OCI-LY3 (cell line): ENCODE results near the gene GSTM3.
"Not testable (repeated sequence)": the region's sequence is repeated elsewhere in the genome, so short reads cannot be mapped to it uniquely, and the experiment has no call there.

Source experiments
- H2AFZ ChIP-seq: fragments of 200-600, 300-600 bp; shearing (Covaris generic); 2 replicates; pipeline ENCODE4 v1.6.0; 2014; ENCODE audit warnings: antibody characterized with exemption, low read depth, low read length
- H3K27ac ChIP-seq: fragments of 200-600, 300-600 bp; sonication (generic); 2 replicates; pipeline ENCODE4 v1.5.1; 2014; ENCODE audit warnings: mild to moderate bottlenecking, low read length, moderate library complexity, mixed read lengths
- H3K27me3 ChIP-seq: fragments of 200-600, 300-600 bp; sonication (generic); 2 replicates; pipeline ENCODE4 v1.6.1; 2014; ENCODE audit warnings: low read depth, low read length, mixed read lengths
- H3K36me3 ChIP-seq: fragments of 200-600, 300-600 bp; sonication (generic); replicated peaks from 2 replicates; pipeline ENCODE3; 2014; ENCODE audit warnings: low read depth, low read length, mixed read lengths
- H3K4me1 ChIP-seq: fragments of 300-600, 200-600 bp; sonication (generic); 2 replicates; pipeline ENCODE4 v1.6.1; 2014; ENCODE audit warnings: low read length, mixed read lengths
- H3K4me2 ChIP-seq: fragments of 200-600, 300-600 bp; sonication (generic); 2 replicates; pipeline ENCODE4 v1.6.1; 2014; ENCODE audit warnings: low read length, mixed read lengths
- H3K4me3 ChIP-seq: fragments of 300-600, 200-600 bp; sonication (generic); 2 replicates; pipeline ENCODE4 v1.5.1; 2014; ENCODE audit warnings: antibody characterized with exemption, mild to moderate bottlenecking, low read length, moderate library complexity
- H3K79me2 ChIP-seq: fragments of 300-600, 200-600 bp; shearing (Covaris generic); 2 replicates; pipeline ENCODE4 v1.6.1; 2014; ENCODE audit warnings: mild to moderate bottlenecking, low read length, mixed read lengths
- H3K9ac ChIP-seq: fragments of 300-600, 200-600 bp; shearing (Covaris generic); 2 replicates; pipeline ENCODE4 v1.6.0; 2014; ENCODE audit warnings: mild to moderate bottlenecking, low read length, moderate library complexity
- H3K9me3 ChIP-seq: fragments of 200-600, 300-600 bp; shearing (Covaris generic); 2 replicates; pipeline ENCODE4 v1.6.1; 2014; ENCODE audit warnings: low read length, mixed read lengths; ENCODE audit not compliant: insufficient read depth
- H4K20me1 ChIP-seq: fragments of 200-600, 300-600 bp; sonication (generic); 2 replicates; pipeline ENCODE4 v1.6.1; 2016; ENCODE audit warnings: low read length, mixed read lengths; ENCODE audit not compliant: insufficient read depth
- CTCF ChIP-seq: fragments of 200-600, 300-600 bp; sonication (generic); IDR thresholded peaks from 2 replicates; pipeline ENCODE4 v1.5.1; 2014; ENCODE audit warnings: antibody characterized with exemption, low read length, low read depth
- EZH2phosphoT487 ChIP-seq: fragments of 200-600 bp; shearing (Covaris generic); IDR thresholded peaks from 2 replicates; pipeline ENCODE4 v1.6.1; 2018; ENCODE audit warnings: antibody characterized with exemption, mixed run types, low read depth

GSTM3 gene

GRCh38 chr1:109694400-109694799, 46.4 kb downstream of the GSTM3 start:
- H3K9ac ChIP-seq, H3K4me2 ChIP-seq, H3K9me3 ChIP-seq, H2AFZ ChIP-seq, H3K4me1 ChIP-seq, H3K79me2 ChIP-seq, H3K4me3 ChIP-seq, H3K27ac ChIP-seq, H3K36me3 ChIP-seq, H4K20me1 ChIP-seq, H3K27me3 ChIP-seq: not testable (repeated sequence)

- no peaks in the 10 kb centered on the region for H3K36me3 ChIP-seq
- H3K27me3 ChIP-seq, result no peaks in the 10 kb centered on the region
- no peaks in the 10 kb centered on the region for H3K4me1 ChIP-seq
These were observed 49.1 kb downstream of the GSTM3 start for GRCh38 chr1:109691759-109692158.

GRCh38 chr1:109689844-109690405, 50.9 kb downstream of the GSTM3 start:
- Histone ChIP-seq H3K4me1 (no peaks in the 10 kb centered on the region), H3K27me3 (no peaks in the 10 kb centered on the region), H3K9me3 (no peaks in the 10 kb centered on the region), H3K4me2 (no peak overlapping the region), H3K9ac (no peak overlapping the region), H3K27ac (no peak overlapping the region), H3K79me2 (no peaks in the 10 kb centered on the region), H2AFZ (no peak overlapping the region), H3K4me3 (no peak overlapping the region), H4K20me1 (no peaks in the 10 kb centered on the region), H3K36me3 (no peaks in the 10 kb centered on the region)
- TF ChIP-seq EZH2phosphoT487, result no peak
- TF ChIP-seq CTCF, result no peak

More at GRCh38 chr1:109691759-109692158, 49.1 kb downstream of the GSTM3 start:
- no peak overlapping the region for H2AFZ ChIP-seq
- H3K27ac ChIP-seq, result no peak overlapping the region
- H3K4me2 ChIP-seq, result no peak overlapping the region
- no peaks in the 10 kb centered on the region for H3K79me2 ChIP-seq
- TF ChIP-seq EZH2phosphoT487 (no peak), CTCF (no peak)
- no peak overlapping the region for H3K9ac ChIP-seq
- H4K20me1 ChIP-seq, result no peaks in the 10 kb centered on the region
- no peaks in the 10 kb centered on the region for H3K9me3 ChIP-seq
- no peak overlapping the region for H3K4me3 ChIP-seq

GRCh38 chr1:109687641-109688499, 53.0 kb downstream of the GSTM3 start, which contains the start of gene GSTM1:
Gene GSTM1, plus strand, starts transcription at chr1:109687817. Its CDS starts 57 bp downstream, at chr1:109687874.
- Histone ChIP-seq H3K4me2 (no peak within 1 kb of the TSS), H3K9me3 (no peaks in the 10 kb centered on the region), H4K20me1 (no peaks in the 10 kb centered on the region), H3K4me1 (no peaks in the 10 kb centered on the region), H3K27ac (no peak within 1 kb of the TSS), H3K36me3 (no peaks in the 10 kb centered on the region), H3K79me2 (no peaks in the 10 kb centered on the region), H3K27me3 (no peaks in the 10 kb centered on the region), H3K9ac (no peak within 1 kb of the TSS), H3K4me3 (no peak within 1 kb of the TSS), H2AFZ (no peak within 1 kb of the TSS)
- TF ChIP-seq CTCF (no peak), EZH2phosphoT487 (no peak)

- H3K36me3 ChIP-seq, H3K79me2 ChIP-seq, H3K27me3 ChIP-seq, H3K4me1 ChIP-seq, H3K9me3 ChIP-seq, H2AFZ ChIP-seq, H4K20me1 ChIP-seq, H3K27ac ChIP-seq, H3K4me2 ChIP-seq, H3K9ac ChIP-seq, H3K4me3 ChIP-seq: not testable (repeated sequence)
These were observed 53.7 kb downstream of the GSTM3 start for GRCh38 chr1:109687109-109687508.

- not testable (repeated sequence) for H2AFZ ChIP-seq, H3K79me2 ChIP-seq, H4K20me1 ChIP-seq, H3K27me3 ChIP-seq, H3K9me3 ChIP-seq, H3K4me2 ChIP-seq, H3K9ac ChIP-seq, H3K27ac ChIP-seq, H3K36me3 ChIP-seq, H3K4me1 ChIP-seq, H3K4me3 ChIP-seq
These were observed 54.9 kb downstream of the GSTM3 start for GRCh38 chr1:109685890-109686289.

DNA sequence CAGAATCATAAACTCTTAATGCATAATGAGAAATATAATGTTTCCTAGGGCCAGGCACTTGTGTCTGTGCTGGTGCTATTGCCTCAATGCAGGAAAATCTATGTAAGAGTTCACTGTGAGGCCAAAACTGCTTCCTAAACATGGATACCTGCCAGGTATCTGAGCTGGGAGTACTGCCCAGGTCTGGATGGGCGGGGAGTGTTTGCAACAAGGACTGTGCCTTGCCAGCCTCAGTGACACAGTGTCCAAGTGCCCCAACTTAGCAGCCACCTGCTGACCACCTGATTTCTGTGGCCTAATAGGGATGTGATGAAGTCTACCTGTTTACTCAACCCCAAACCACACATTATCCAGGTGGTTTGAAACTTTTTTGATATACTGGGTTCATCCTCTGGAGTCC, 55.4 kb downstream of the GSTM3 start:
- not testable (repeated sequence) for H3K4me1 ChIP-seq, H2AFZ ChIP-seq, H3K4me2 ChIP-seq, H3K9me3 ChIP-seq, H3K36me3 ChIP-seq, H3K27ac ChIP-seq, H3K4me3 ChIP-seq, H3K27me3 ChIP-seq, H3K9ac ChIP-seq, H4K20me1 ChIP-seq, H3K79me2 ChIP-seq
